ENCODE data around the gene GLCCI1. TPM values are rescaled to one million over a fixed set of nuclear protein-coding genes. Genes with fewer than 3 reads are reported as not detected.
"Not testable (repeated sequence)": the region's sequence is repeated elsewhere in the genome, so short reads cannot be mapped to it uniquely, and the experiment has no call there.

GLCCI1 gene
- total and polyA plus RNA-seq, 2 donors, result 5.0 to 33.4 TPM

DNA sequence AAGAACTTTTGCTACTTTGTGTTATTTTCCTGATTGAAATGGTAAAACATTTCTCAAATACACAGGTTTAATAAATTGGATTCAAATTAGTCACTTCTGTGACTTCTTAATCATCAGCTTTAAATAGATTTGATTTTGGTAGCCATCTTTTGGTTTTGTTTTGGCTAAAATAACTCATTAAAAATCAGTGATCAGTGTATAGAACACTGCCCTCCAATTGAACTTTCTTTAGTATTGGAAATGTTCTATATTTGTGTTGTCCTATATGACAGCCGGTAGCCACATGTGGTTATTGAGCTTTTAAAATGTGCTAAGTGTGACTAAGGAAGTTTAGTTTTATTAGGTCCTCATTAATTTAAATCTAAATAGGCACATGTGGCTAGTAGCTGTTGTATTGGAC, 50.4 kb downstream of the GLCCI1 start:
- Histone ChIP-seq H3K27ac (ENCODE audit: low read depth) (no peak overlapping the region), H3K36me3 (ENCODE audit: insufficient read depth) (peaks cover 1% of the 10 kb centered on the region), H3K4me3 (ENCODE audit: low read depth, low read length) (no peak overlapping the region), H3K4me1 (ENCODE audit: insufficient read depth) (peaks cover 1% of the 10 kb centered on the region)
- no peak for DNase-seq (ENCODE audit: extremely low spot score)
- 85% methylated on average over 1 of the region's 1 CpG for WGBS

GRCh38 chr7:8022628-8023027, 54.0 kb downstream of the GLCCI1 start:
- Histone ChIP-seq H3K36me3 (ENCODE audit: insufficient read depth) (peaks cover 4% of the 10 kb centered on the region), H3K4me3 (ENCODE audit: low read depth, low read length) (no peak overlapping the region), H3K27ac (ENCODE audit: low read depth) (no peak overlapping the region), H3K4me1 (ENCODE audit: insufficient read depth) (no peaks in the 10 kb centered on the region)
- WGBS, result 97% methylated on average over 1 of the region's 1 CpG
- no peak for DNase-seq (ENCODE audit: extremely low spot score)

- Histone ChIP-seq H3K36me3 (ENCODE audit: insufficient read depth) (peaks cover 1% of the 10 kb centered on the region), H3K4me1 (ENCODE audit: insufficient read depth) (no peaks in the 10 kb centered on the region), H3K4me3 (ENCODE audit: low read depth, low read length) (no peak overlapping the region), H3K27ac (ENCODE audit: low read depth) (no peak overlapping the region)
- 98% methylated on average over 4 of the region's 4 CpGs for WGBS
- DNase-seq (ENCODE audit: extremely low spot score), result no peak
Measured at GRCh38 chr7:8035192-8035591, 66.6 kb downstream of the GLCCI1 start.

- Histone ChIP-seq H3K4me3 (ENCODE audit: low read depth, low read length) (no peak overlapping the region), H3K36me3 (ENCODE audit: insufficient read depth) (peaks cover 1% of the 10 kb centered on the region), H3K4me1 (ENCODE audit: insufficient read depth) (no peaks in the 10 kb centered on the region), H3K27ac (ENCODE audit: low read depth) (no peak overlapping the region)
- 92% methylated on average over 2 of the region's 2 CpGs for WGBS
- DNase-seq (ENCODE audit: extremely low spot score), result no peak
Measured at GRCh38 chr7:8035647-8036518, 67.3 kb downstream of the GLCCI1 start.

- Histone ChIP-seq H3K4me1 (ENCODE audit: insufficient read depth) (no peaks in the 10 kb centered on the region), H3K36me3 (ENCODE audit: insufficient read depth) (peaks cover 1% of the 10 kb centered on the region), H3K4me3 (ENCODE audit: low read depth, low read length) (no peak overlapping the region), H3K27ac (ENCODE audit: low read depth) (no peak overlapping the region)
- 87% methylated on average over 3 of the region's 3 CpGs for WGBS
- DNase-seq (ENCODE audit: extremely low spot score), result no peak
Measured at GRCh38 chr7:8037151-8037550, 68.6 kb downstream of the GLCCI1 start.

- no peak for DNase-seq (ENCODE audit: extremely low spot score)
- Histone ChIP-seq H3K27ac (ENCODE audit: low read depth) (no peak overlapping the region), H3K4me1 (ENCODE audit: insufficient read depth) (no peaks in the 10 kb centered on the region), H3K4me3 (ENCODE audit: low read depth, low read length) (no peak overlapping the region), H3K36me3 (ENCODE audit: insufficient read depth) (peaks cover 1% of the 10 kb centered on the region)
- WGBS, result 84% methylated on average over 3 of the region's 3 CpGs
Measured at GRCh38 chr7:8040768-8041369, 72.3 kb downstream of the GLCCI1 start.

GRCh38 chr7:8042796-8043535, 74.4 kb downstream of the GLCCI1 start:
- no peak overlapping the region for H3K4me3 ChIP-seq (ENCODE audit: low read depth, low read length)
- H3K36me3 ChIP-seq (ENCODE audit: insufficient read depth), result no peaks in the 10 kb centered on the region
- DNase-seq (ENCODE audit: extremely low spot score), result no peak
- no peaks in the 10 kb centered on the region for H3K4me1 ChIP-seq (ENCODE audit: insufficient read depth)
- WGBS, result 85% methylated on average over 3 of the region's 3 CpGs
- no peak overlapping the region for H3K27ac ChIP-seq (ENCODE audit: low read depth)

DNA sequence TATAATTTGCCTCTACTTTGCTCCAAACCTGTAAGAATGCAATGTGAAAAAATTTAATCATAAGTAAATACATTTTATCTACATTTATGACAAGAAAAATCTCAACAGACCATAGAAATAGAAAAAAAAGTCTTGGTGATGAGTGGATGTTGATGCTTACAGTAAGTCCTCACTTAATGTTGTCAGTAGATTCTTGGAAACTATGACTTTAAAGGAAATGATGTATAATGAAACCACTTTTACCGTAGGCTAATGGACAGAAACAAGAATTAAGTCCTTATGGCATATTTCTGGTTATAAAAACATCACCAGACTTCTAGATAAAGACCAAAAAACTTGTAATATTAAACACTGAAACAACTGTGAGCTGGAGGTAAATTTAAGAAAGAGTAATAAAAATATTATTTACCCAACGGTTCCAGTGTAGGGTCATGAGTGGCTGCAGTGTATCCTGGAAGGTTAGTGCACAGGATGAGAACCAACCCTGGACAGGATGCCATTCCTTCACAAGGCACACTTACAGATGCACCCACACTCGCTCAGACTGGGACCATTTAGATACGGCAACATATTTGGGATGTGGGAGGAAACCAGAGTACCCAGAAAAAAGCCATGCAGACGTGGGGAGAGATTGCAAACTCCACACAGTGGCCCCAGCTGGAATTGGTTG, 76.3 kb downstream of the GLCCI1 start:
- H3K4me3 ChIP-seq (ENCODE audit: low read depth, low read length), result no peak overlapping the region
- no peaks in the 10 kb centered on the region for H3K36me3 ChIP-seq (ENCODE audit: insufficient read depth)
- WGBS, result 74% methylated on average over 5 of the region's 5 CpGs
- H3K4me1 ChIP-seq (ENCODE audit: insufficient read depth), result no peaks in the 10 kb centered on the region
- no peak for DNase-seq (ENCODE audit: extremely low spot score)
- no peak overlapping the region for H3K27ac ChIP-seq (ENCODE audit: low read depth)

GRCh38 chr7:8048067-8048466, 79.5 kb downstream of the GLCCI1 start:
- DNase-seq (ENCODE audit: extremely low spot score); H3K4me3 ChIP-seq (ENCODE audit: low read depth, low read length); H3K27ac ChIP-seq (ENCODE audit: low read depth); H3K36me3 ChIP-seq (ENCODE audit: insufficient read depth); H3K4me1 ChIP-seq (ENCODE audit: insufficient read depth): not testable (repeated sequence)

- Histone ChIP-seq H3K27ac (ENCODE audit: low read depth) (no peak overlapping the region), H3K4me3 (ENCODE audit: low read depth, low read length) (no peak overlapping the region), H3K36me3 (ENCODE audit: insufficient read depth) (no peaks in the 10 kb centered on the region), H3K4me1 (ENCODE audit: insufficient read depth) (no peaks in the 10 kb centered on the region)
- 90% methylated on average over 1 of the region's 1 CpG for WGBS
- DNase-seq (ENCODE audit: extremely low spot score), result no peak
Measured at GRCh38 chr7:8051373-8051772, 82.8 kb downstream of the GLCCI1 start.

- WGBS, result 97% methylated on average over 1 of the region's 1 CpG
- Histone ChIP-seq H3K4me3 (ENCODE audit: low read depth, low read length) (no peak overlapping the region), H3K27ac (ENCODE audit: low read depth) (no peak overlapping the region), H3K4me1 (ENCODE audit: insufficient read depth) (no peaks in the 10 kb centered on the region), H3K36me3 (ENCODE audit: insufficient read depth) (no peaks in the 10 kb centered on the region)
- DNase-seq (ENCODE audit: extremely low spot score), result no peak
Measured at GRCh38 chr7:8051998-8052397, 83.4 kb downstream of the GLCCI1 start.

DNA sequence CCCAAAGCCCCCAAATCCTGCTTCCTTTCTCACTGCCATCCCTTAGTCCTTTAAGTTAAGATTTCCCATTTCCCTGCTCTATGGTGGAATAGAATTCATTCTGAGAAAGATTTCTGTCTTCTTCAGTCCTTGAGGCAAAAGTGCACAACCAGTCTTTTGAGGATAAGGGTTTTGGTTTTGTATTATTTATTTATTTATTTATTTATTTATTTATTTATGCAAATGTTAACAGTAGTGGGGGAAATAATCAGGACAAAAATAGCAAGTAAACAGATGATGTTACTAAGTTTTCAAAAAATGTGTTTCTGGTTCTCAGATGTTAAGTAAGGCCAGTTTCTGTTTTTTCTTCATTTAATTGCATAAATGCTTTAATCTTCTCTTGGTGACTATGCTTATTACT, 84.2 kb downstream of the GLCCI1 start:
- Histone ChIP-seq H3K4me1 (ENCODE audit: insufficient read depth) (no peaks in the 10 kb centered on the region), H3K36me3 (ENCODE audit: insufficient read depth) (no peaks in the 10 kb centered on the region), H3K27ac (ENCODE audit: low read depth) (no peak overlapping the region), H3K4me3 (ENCODE audit: low read depth, low read length) (no peak overlapping the region)
- no peak for DNase-seq (ENCODE audit: extremely low spot score)

GRCh38 chr7:8056439-8056838, 87.8 kb downstream of the GLCCI1 start:
- H3K36me3 ChIP-seq (ENCODE audit: insufficient read depth), result no peaks in the 10 kb centered on the region
- DNase-seq (ENCODE audit: extremely low spot score), result no peak
- H3K27ac ChIP-seq (ENCODE audit: low read depth), result no peak overlapping the region
- H3K4me1 ChIP-seq (ENCODE audit: insufficient read depth), result no peaks in the 10 kb centered on the region
- H3K4me3 ChIP-seq (ENCODE audit: low read depth, low read length), result no peak overlapping the region
